Stimulated activated CD8-positive, alpha-beta memory T cell treated with anti-CD3 and anti-CD28 coated beads, Interleukin-15, amount 100 ng/mL, for 24 hours (primary cell): ENCODE results near the gene NECTIN1.
A peak's percentile ranks its signal among the peaks of the same experiment; 100 is the strongest.

ENCODE experiments used
- DNase-seq: peaks from one replicate; pipeline ENCODE4 v3.0.0-alpha.2; 2020; ENCODE audit warnings: low read depth

NECTIN1 gene, protein sequence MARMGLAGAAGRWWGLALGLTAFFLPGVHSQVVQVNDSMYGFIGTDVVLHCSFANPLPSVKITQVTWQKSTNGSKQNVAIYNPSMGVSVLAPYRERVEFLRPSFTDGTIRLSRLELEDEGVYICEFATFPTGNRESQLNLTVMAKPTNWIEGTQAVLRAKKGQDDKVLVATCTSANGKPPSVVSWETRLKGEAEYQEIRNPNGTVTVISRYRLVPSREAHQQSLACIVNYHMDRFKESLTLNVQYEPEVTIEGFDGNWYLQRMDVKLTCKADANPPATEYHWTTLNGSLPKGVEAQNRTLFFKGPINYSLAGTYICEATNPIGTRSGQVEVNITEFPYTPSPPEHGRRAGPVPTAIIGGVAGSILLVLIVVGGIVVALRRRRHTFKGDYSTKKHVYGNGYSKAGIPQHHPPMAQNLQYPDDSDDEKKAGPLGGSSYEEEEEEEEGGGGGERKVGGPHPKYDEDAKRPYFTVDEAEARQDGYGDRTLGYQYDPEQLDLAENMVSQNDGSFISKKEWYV

DNA sequence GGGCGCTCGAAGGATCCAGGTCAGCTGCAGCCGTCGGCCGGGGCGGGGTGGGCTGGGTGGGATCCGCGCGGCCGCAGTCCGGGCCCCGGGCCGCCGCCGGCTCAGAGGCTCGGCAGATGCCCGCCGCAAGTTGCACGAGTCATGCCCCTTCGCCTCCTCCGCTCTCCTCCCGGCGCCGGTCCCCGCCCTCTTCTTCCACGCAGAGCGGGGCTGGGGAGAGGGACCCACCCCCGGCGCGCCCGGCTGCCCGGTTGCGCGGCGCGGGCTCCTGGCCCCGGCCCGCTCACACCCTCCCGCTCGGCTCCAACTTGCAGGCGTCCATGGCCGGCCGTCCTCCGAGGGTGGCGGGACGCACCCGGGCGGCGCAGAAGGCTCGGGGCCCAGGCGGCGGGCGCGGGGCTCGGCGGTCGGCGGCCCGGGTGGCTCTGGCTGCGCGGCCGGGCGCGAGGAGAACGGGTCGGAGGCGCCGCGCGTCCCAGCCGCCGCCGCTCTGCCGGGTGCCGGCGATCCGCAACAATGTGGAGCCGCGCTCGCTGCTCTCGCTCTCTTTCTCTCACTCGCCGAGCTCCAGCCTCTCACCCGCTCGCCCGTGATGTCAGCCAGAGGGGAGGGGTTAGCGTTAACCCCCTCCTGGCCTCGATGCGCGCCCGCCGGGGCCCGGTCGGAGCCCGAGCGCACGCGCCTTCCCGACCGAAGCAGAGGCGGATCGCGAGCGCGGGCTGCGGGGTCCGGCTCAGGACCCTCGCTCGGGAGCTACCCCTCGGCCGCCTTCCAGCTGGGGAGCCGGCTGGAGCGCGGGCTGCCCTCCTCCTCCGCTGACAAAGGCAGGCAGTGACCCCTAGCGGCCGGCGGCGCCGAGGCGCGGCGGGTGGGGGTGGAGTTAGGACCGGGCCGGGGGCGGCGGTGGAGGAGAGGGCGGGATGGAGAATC, at the start of gene NECTIN1:
TSS of gene NECTIN1 (minus strand) at position 550 of the 930 bp plus-strand sequence. CDS start 647 bp downstream, outside the sequence.
- DNase-seq = peak; percentile 70

DNA sequence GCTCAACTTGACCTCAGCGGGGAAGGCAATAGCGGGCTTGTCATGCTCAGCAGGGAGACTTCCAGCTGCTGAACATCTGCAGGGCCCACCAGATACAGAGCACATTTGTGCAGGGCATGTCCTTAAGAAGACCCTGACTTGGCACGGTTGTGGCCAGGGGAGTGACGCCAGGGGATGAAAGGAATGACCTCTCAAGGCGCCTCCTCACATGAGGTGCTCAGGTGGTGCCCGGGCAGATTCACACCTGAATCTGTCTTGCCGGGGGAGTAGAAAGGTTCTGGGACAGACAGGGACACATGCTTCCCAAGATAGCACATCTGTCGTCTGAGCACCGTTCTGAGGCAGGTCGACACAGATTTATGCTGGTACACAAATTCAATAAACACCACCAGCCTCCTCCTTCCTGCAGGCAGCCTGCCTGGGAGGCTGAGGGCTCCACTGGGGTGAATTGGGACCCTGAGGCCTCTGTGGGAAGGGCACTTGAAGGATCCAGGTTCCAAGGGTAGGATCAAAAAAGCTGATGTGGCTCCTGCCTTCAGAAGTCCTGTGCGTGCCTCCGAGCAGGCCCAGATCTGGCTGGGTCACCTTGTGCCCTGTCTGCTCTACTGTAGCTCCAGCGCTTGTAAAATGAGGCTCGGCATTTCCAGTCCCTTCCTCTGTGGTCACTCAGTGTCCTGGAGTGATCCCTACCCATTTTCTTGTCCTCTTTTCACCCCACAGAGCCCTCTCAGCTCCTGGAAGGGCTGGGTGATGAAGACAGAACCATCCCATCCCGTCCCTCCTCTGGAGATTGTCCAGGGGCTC, 49.6 kb upstream of the NECTIN1 start:
- no peak for DNase-seq

DNA sequence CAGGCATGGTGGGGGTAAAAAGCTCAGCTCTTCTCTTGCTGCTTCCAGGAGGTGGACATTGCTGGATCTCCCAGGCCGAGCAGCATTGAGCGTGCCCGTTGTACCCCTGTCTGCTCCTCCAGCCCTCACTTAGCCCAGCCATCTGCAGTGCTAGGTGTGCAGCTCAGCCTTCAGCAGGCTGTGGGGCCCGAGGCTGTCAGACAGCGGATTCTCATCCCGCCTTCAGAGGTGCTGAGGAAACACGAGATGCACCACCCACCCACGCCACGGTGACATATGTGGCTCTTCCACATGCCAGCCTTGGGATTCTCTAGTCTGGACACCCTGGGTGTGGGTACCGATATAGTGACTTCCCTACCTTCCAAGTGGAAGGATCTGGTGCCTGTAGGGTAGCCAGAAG, 48.9 kb upstream of the NECTIN1 start:
- DNase-seq = no peak

DNA sequence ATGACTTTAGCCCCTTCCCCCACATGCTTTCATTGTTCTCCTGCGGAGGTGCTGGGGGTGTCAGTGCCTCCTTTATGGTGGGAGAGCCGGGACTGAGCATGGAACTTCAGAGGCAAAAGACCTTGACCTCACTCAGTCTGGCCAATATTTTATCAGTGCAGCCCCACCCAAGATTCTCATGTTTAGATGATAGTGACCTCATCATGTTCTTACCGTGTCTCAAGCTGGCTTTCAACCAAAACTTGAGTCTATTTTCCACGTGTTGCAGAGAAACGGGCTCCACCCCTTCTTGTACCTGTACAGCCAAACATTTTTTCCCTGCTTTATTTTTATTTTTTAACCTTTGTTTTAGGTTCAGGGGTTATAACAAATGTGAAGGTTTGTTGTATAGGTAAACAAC, 47.7 kb upstream of the NECTIN1 start:
- DNase-seq = no peak

DNA sequence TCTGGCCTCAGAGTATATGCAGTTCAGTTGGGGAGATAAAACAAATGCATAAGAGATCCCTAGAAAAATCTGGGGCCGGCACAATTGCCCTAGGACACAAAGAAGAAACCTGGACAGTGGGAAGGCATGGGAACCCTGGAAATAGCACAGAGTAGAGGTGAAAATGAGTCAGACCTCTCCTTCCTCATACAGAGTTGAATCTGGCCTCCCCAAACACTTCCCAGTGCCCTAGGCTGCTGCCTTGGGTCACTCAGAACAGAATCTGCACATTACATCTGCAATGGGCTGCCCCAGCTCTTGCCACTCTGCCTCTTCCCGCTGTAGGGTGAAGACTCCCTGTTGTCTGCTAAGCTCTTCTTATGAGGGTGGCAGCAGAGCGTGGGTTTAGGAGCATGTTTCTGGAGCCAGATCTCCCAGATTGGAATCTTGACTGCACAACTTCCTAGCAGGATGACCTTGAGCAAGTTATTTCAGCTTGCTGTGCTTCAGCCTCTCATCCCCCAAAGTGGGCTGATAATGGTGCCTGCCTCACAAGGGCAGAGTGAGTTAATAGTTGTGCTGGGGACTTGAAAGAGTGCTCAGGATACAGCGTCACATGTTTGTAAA, 47.1 kb upstream of the NECTIN1 start:
- DNase-seq = no peak

DNA sequence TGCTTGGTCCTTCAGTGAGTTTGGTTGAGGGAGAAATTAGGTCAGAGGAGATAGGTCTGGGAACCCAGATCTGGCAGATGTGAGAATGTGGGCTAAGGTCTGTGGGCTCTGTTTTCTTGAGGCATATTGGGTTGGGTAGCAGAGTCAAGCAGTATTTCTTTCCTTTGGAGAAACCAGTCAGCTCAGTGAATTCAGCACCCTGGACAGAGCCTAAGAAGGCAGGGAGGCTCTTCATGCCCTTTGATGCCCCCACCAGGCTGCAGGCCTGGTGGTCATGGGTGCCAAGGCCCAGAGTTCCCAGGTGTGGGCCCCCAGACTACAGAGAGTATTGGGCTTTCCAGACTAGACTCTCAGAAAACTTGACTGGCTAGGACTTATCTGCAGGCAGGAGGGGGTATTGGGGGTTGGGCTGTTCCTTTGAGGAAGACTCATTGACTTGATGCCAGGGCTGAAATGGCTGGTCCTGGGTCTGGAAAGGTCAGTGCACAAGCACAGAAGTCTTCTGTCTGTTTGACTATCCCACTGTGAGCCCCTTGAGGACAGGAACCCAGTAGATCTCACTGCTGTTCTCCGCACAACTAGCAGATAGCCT, 45.3 kb upstream of the NECTIN1 start:
- DNase-seq = no peak

DNA sequence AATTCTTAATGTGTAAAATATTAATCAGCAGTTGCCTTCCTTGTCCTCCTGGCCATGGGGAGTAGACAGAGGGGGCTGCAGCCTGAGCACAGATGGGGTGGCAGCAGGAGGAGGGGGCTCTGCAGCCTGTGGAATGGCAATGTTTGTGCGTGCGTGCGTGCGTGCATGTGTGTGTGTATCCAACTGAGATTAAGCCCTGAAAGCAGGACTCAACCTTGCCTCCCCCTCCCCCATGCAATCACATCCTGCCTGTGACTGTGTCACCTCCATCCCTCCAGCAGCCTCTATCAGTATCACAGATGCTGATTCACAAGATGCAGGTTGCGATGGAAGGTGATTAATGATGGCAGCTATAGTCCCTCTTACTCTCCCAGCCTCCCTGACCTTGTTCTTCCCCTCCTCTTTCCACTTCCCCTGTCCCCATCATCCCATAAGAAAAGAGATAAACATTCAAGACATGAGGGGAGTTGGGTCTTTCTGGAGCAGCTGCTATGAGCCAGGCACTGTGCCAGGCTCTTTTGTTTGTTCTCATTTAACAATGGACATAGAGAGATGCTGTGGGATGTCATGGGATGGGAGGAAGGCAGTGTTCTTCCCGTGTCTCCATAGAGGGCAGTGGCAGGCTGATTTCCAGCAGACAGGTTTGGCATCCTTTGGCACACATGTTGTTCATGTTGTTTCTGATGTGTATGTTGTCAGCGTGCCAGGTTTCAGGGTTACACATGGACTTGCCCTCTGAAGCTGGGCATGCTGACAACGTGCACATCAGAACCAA, 43.8 kb upstream of the NECTIN1 start:
- DNase-seq = no peak

DNA sequence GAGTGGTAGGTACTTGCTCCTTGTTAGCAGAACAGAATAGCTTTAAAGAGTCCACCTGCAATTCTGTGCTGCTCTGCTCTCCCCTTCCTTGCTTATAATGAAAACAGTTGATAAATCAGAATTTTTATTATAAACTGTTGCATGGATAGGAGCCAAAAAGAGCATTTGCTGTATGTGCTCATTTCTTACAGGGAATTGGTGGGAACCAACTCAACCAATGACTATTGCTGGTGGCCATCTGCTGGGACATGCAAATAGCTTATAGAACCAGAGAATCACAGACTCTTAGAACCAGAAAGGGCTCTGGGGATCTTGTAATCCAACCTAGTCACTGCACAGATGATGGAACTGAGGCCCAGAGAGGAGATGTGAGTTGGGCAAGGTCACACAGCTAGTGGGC, 43.1 kb upstream of the NECTIN1 start:
- no peak for DNase-seq

DNA sequence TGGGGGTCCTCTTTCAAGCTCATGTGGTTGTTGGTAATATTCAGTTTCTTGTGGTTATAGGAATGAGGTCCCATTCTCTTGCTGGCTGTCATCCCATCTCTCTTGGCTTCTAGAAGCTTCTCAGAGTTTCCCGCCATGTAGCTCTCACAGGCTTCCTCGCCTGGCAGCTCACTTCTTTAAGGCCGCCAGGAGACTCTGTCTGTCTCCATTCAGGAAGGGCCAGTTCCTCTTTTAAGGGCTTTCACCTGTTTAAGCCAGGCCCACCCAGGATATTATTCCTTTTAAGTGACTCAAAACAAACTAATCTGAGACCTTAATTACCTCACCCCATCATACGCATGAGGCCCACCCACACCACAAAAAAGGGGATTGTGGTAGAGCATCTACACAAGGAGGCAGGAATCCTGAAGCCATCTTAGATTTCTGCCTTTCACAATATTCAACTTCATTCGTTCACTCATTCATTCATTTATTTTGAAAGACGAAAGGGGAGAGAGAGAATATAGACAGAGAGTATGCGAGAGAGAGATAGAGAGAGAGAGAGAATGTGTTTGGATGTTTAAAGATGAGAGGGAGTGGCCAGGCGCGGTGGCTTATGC, 42.3 kb upstream of the NECTIN1 start:
- DNase-seq = no peak

DNA sequence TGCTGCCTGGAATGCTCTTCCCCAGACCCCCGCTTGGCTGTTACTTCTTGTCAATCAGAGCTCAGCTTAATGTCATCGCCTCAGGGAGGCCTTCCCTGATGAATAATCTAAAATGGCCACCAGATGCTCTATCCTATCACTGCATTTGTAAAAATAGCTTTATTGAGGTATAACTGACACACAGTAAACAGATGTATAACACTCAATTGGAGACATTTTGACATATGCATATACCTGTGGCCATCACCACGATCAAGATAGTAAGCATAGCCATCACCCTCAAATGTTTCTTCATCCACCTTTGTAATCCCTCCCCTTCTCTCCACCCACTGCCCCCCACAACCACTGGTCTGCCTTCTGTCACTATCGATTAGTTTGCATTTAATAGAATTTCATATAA, 36.6 kb upstream of the NECTIN1 start:
- DNase-seq = no peak

DNA sequence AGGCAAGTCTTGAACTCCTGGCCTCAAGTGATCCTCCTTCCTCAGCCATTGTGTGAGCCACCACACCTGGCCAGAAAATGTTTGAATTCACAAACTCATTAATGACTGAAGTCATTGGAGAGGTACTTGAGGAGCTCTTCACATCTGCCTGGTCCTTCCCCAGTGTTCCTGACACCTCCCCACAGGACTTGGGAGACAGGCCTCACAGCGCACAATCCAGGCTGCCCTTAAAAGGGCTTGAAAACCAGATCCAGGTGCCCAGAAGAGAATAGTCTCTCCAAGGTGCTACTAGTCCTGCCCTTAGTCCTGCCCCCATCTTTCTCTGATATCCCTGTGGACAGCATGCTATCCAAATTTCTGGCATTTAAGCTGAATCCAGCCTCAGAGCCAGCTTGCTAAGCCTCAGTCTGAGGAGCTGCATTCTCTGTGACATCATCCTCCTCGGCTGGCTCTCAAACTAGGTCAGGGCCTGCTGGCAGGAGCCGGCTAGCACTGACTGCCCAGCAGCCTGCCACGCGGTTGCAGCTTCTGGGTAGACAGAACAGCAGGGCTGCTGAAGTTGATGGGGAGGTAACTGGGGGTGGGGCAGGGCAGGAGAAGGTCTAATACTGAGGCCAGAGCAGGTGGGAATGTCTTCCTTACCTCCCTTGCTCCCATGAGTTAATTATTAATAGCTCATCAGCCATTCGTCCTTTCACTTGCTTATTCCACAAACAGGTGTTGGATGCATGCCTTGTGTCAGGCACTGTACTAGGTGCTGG, 35.3 kb upstream of the NECTIN1 start:
- no peak for DNase-seq

DNA sequence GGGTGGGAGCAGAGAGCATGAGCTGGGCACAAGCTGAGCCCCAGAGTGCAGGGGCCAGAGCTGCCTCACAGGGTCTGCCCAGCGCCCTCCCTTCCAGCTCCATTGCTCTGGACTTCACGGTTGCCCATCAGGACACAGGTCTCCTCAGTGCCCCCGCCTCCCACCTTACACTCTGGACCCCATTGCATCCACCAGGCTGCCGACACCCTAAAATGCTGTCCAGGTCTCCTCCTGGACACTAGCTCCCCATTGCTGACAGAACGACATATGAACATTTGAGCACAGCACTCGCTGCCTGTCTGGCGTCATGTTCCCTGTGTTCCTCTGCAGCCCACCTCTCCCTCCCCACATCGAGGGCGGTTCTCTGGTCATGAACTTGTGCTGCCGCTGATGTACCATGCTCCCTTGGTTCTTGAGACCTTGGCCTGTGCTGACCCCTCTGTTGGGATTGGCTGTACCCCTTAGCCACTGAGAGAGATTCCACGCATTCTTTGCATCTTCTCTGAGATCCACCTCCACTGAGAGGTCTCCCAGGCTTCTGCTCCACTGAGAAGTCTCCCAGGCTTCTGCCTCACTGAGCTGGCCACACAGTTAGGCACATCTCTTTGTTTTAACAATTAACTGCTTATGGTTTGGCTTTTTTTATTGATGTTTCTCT, 34.2 kb upstream of the NECTIN1 start:
- DNase-seq = no peak

DNA sequence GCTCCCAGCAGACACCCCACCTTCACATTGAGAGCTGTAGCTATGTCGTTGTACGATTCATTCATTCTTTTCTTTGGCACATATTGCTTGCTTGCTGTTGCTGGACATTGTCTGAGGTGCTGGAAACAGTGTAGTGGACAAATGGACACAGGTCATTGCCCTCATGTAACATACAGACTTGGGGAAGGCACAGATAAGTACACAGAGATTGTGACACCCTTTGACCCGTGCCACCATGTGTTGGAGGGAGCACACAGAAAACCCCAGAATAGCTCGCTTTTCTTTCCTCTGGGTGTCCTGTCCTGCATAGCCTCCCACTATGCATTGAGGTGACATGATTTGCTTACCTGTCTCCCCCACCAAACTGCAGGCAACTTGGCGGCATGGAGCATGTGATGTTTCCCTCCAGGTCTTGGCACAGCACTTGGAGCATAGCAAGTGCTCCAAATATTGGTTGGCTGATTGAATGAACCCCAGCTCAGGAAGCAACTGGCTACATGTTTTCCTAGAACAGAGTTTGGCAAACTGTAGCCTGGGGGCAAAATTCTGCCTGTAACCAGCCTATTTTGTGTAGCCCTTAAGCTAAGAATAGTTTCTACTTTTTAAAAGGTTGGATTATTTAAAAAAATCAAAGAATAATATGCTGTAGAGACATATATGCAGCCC, 30.9 kb upstream of the NECTIN1 start:
- DNase-seq = no peak

DNA sequence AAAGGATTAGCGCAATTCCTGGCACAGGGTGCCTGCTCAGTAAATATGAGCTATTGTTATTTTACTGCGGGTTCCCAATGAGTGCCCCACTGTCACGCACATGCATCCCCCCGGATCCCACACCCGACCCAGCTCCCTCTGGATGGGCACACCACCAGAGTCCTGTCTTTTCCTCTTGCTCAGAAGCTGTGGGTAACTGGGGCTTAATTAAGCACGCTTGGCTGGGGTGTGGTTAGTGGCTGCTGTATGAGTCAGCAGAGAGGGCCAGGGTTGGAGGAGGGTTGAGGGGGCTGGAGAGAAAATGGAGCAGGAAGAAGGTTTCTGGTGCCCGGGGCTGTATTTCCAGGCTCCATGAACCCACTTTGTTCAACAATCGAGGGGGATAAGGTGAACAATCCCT, 30.3 kb upstream of the NECTIN1 start:
- DNase-seq = no peak

DNA sequence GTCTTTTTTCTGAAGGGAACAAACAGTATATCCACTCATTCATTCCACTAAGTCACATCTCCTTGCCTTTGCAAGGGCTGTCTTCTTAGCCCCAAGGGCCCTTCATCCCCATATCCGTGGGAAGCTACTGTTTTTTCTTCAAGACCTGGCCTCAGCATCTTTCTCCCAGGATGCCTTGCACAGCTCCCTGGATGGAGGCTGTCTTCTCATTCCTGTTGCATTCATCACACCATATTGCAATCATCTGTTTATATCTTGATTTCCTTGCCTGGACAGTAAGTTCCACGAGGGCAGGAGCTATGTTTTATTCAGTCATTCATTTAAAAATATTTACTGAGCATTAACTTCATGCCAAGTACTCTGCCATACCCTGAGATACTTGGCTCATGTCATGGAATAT, 29.3 kb upstream of the NECTIN1 start:
- DNase-seq = no peak

DNA sequence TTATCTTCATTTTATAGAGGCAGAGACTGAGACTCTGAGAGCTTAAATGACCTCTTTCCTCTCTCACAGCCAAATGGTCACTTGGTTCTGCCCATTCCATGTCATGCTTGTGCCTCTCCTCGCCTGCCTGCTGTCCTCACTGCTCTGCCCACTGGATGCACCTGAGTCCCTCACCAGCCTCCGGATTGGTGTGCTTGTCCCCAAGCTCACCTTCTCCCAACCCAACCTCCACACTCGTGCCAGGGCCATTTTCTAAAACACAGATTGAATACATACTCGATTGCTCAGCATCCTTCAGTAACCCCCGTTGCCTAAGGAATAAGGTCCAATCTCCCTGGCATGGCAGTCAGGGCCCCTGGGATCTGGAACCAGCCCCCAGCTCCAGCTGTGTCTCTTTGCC, 28.4 kb upstream of the NECTIN1 start:
- no peak for DNase-seq

DNA sequence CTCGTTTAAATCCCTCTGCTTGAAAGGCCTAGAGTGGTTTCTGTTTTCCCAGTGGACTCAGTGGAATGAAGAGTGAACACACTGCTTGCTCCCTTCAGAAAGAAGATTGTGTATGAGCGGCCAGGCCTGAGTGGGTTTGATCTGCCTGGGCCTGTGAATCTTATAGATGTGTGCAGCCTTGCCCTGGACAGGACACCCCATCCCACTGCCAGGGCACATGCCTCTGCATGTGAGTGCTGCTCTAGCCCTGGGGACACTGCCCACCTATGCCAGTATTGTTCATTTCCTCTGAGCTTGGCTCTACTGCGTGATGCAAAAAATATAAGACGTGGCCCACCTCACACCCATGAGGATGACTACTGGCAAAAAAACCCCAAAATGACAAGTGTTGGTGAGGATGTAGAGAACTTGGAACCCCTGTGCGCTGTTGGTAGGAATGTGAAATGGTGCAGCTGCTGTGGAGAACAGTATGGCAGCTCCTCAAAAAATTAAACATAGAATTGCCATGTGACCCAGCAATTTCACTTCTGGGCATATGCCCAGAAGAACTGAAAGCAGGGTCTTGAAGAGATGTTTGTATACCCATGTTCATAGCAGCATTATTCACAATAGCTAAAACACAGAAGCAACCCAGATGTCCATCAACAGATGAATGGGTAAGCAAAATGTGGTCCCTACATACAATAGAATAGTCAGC, 27.3 kb upstream of the NECTIN1 start:
- no peak for DNase-seq
